Measurements from ENCODE around the gene RPH3AL.
"Not testable (repeated sequence)": the region's sequence is repeated elsewhere in the genome, so short reads cannot be mapped to it uniquely, and the experiment has no call there.

RPH3AL gene

GRCh38 chr17:238071-238963 is 114.3 kb downstream of the RPH3AL start:
- no peak for DNase-seq (ENCODE audit: low read depth in 2 of 2)

GRCh38 chr17:237406-237955 is 115.1 kb downstream of the RPH3AL start:
- no peak for DNase-seq (ENCODE audit: low read depth in 2 of 2)

- DNase-seq (ENCODE audit: low read depth in 2 of 2) = no peak
Observed at GRCh38 chr17:236641-237405, 115.8 kb downstream of the RPH3AL start.

- no peak for DNase-seq (ENCODE audit: low read depth in 2 of 2)
Observed at GRCh38 chr17:235831-236640, 116.6 kb downstream of the RPH3AL start.

GRCh38 chr17:234994-235830 is 117.4 kb downstream of the RPH3AL start:
- not testable (repeated sequence) for DNase-seq (ENCODE audit: low read depth in 2 of 2)

- not testable (repeated sequence) for DNase-seq (ENCODE audit: low read depth in 2 of 2)
Observed at GRCh38 chr17:234163-234993, 118.2 kb downstream of the RPH3AL start.

- no peak for DNase-seq (ENCODE audit: low read depth in 2 of 2)
Observed at GRCh38 chr17:233473-233941, 119.1 kb downstream of the RPH3AL start.

- no peak for DNase-seq (ENCODE audit: low read depth in 2 of 2)
Observed at GRCh38 chr17:231966-232807, 120.4 kb downstream of the RPH3AL start.

GRCh38 chr17:231191-231965 is 121.2 kb downstream of the RPH3AL start:
- no peak for DNase-seq (ENCODE audit: low read depth in 2 of 2)

- no peak for DNase-seq (ENCODE audit: low read depth in 2 of 2)
Observed at GRCh38 chr17:230395-230770, 122.2 kb downstream of the RPH3AL start.

- DNase-seq (ENCODE audit: low read depth in 2 of 2) = no peak
Observed at GRCh38 chr17:229709-230394, 122.8 kb downstream of the RPH3AL start.

- no peak for DNase-seq (ENCODE audit: low read depth in 2 of 2)
Observed at GRCh38 chr17:228951-229708, 123.5 kb downstream of the RPH3AL start.

- no peak for DNase-seq (ENCODE audit: low read depth in 2 of 2)
Observed at GRCh38 chr17:227946-228615, 124.5 kb downstream of the RPH3AL start.

GRCh38 chr17:227078-227945 is 125.3 kb downstream of the RPH3AL start:
- DNase-seq (ENCODE audit: low read depth in 2 of 2) = no peak
